Neuron (in vitro differentiated cells): ENCODE measurements around the gene DNAJC21.

Experiments
- H2AFZ ChIP-seq: one replicate; pipeline ENCODE4 v1.6.1; 2013; ENCODE audit warnings: low read depth, mild to moderate bottlenecking, inconsistent platforms, low read length, moderate library complexity
- H3K27me3 ChIP-seq: one replicate; pipeline ENCODE4 v1.6.1; 2013; ENCODE audit warnings: low read length; ENCODE audit not compliant: insufficient read depth
- H3K36me3 ChIP-seq: one replicate; pipeline ENCODE4 v1.6.1; 2013; ENCODE audit warnings: low read length; ENCODE audit not compliant: insufficient read depth
- H3K4me1 ChIP-seq: one replicate; pipeline ENCODE4 v1.6.1; 2013; ENCODE audit warnings: low read length; ENCODE audit not compliant: insufficient read depth
- H3K4me3 ChIP-seq: 2 replicates; pipeline ENCODE4 v1.5.1; 2013; ENCODE audit warnings: mild to moderate bottlenecking, low read length, moderate library complexity
- H3K9me3 ChIP-seq: one replicate; pipeline ENCODE4 v1.6.1; 2013; ENCODE audit warnings: low read length

Gene DNAJC21

DNA sequence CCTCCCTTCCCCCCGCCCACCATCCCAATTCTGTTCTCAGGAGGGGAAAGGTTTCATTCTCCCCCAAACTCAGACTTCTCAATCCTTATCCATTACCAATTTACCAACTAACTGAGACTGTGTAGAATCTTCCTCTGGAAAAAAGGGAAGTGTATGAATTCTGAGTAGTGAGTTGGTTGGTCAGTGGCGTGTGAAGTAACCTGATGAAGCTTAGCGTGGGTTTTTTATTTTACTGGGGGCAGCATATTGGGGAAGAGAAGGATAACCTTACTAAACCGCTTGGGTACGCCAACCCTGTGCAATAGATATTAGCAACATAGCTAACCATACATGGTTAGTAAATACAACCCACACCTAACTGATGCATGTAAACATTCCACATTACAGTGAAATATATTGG, 1.1 kb upstream of the DNAJC21 start:
- Histone ChIP-seq H3K4me1 (peaks cover 15% of the 10 kb centered on the region), H3K4me3 (peak overlapping the region; percentile 95), H3K9me3 (no peaks in the 10 kb centered on the region), H2AFZ (peak overlapping the region; percentile 43), H3K36me3 (peaks cover 36% of the 10 kb centered on the region), H3K27me3 (no peaks in the 10 kb centered on the region)

- Histone ChIP-seq H3K4me3 (peak overlapping the region; percentile 95), H3K27me3 (no peaks in the 10 kb centered on the region), H3K9me3 (no peaks in the 10 kb centered on the region), H2AFZ (peak overlapping the region; percentile 77), H3K4me1 (peaks cover 15% of the 10 kb centered on the region), H3K36me3 (peaks cover 26% of the 10 kb centered on the region)
These were observed 532 bp downstream of the DNAJC21 start for GRCh38 chr5:34929720-34930461.

DNA sequence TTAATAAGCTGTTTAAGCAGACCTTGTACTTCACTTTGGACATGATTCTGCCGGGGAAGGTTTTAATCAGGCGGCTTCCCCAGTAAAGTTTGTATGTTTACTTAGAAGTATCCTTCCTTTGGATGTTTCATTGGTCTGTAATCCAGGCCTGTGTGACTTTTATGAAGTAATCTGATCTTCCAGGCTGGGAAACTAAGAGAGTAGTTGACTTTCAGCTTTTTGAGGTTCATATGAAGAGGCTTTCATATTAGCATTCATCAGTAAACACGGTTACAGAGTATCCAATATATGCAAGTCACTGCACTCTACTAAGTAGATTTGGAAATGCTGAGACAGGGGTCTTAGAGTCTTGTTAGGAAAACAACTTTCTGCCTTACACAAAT, 1.1 kb downstream of the DNAJC21 start:
- Histone ChIP-seq H3K4me3 (peak overlapping the region; percentile 95), H3K36me3 (peaks cover 21% of the 10 kb centered on the region), H2AFZ (peak overlapping the region; percentile 77), H3K27me3 (no peaks in the 10 kb centered on the region), H3K4me1 (peaks cover 15% of the 10 kb centered on the region), H3K9me3 (no peaks in the 10 kb centered on the region)

DNA sequence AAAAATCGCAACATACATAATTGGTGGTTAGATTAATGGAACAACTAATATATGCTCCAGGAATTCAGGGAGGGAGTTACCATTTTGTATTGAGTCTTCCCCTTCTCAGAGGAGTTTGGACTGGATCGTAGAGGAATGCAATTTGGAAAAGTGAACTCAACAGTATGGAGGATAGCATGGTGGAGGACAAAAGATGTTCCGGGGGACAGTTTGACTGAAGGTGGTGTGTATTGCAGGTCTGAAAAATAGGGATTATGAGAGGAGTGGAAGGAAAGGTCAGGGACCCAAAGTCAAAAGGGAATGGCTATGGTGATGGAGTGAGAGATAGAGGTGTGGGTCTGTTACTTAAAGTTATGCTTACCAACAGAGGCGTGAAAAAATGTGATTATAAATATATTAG, 1.5 kb downstream of the DNAJC21 start:
- H3K9me3 ChIP-seq, result no peaks in the 10 kb centered on the region
- peaks cover 15% of the 10 kb centered on the region for H3K4me1 ChIP-seq
- no peaks in the 10 kb centered on the region for H3K27me3 ChIP-seq
- peak overlapping the region; percentile 77 for H2AFZ ChIP-seq
- peaks cover 22% of the 10 kb centered on the region for H3K36me3 ChIP-seq
- H3K4me3 ChIP-seq, result peak overlapping the region; percentile 95

DNA sequence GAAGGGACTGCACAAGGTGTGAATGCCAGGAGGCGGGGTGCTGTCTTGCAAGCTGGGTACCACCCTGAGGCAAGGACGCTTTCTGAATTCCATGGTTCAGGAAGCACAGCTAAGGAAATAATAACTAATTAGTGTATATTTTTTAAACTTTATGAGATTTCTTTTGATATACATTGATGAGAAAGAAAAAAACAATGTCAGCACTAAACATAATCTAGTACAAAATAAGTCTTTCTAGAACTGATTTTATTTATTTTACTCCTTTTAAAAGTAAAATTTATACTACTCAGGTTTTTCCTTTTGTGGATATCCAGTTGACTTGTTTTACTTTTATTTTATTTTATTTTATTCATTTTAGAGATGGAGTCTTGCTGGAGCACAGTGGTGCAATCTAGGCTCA, 3.6 kb downstream of the DNAJC21 start:
- Histone ChIP-seq H3K9me3 (no peaks in the 10 kb centered on the region), H3K36me3 (peaks cover 28% of the 10 kb centered on the region), H3K27me3 (no peaks in the 10 kb centered on the region), H2AFZ (no peak overlapping the region), H3K4me1 (peaks cover 15% of the 10 kb centered on the region), H3K4me3 (no peak overlapping the region)

DNA sequence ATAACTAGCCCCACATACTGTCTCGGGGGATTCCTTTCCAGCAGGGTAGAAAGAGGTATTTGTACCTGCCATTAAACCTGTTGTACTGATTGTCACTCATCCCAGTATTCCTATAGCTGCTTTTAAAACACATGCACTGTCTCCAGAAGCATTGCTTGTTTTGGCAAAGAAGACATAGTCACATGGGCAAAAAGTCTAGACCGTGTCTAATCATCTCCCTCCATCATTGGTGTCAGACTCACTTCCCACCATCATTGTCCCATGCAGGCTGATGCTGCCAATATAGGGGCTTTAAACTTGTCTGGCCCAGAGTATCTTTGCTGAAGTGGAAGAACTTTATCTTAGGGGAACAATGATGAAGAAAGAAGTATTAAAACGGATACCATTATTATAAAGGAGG, 12.6 kb downstream of the DNAJC21 start:
- H3K9me3 ChIP-seq, result no peaks in the 10 kb centered on the region
- H2AFZ ChIP-seq, result no peak overlapping the region
- no peaks in the 10 kb centered on the region for H3K27me3 ChIP-seq
- no peaks in the 10 kb centered on the region for H3K4me1 ChIP-seq
- no peak overlapping the region for H3K4me3 ChIP-seq
- H3K36me3 ChIP-seq, result peaks cover 68% of the 10 kb centered on the region

- Histone ChIP-seq H3K4me1 (no peaks in the 10 kb centered on the region), H3K4me3 (no peak overlapping the region), H2AFZ (no peak overlapping the region), H3K36me3 (peaks cover 57% of the 10 kb centered on the region), H3K9me3 (no peaks in the 10 kb centered on the region), H3K27me3 (no peaks in the 10 kb centered on the region)
These were observed 14.7 kb downstream of the DNAJC21 start for GRCh38 chr5:34944044-34944443.

GRCh38 chr5:34944460-34945047, 15.2 kb downstream of the DNAJC21 start:
- H3K4me1 ChIP-seq, result no peaks in the 10 kb centered on the region
- no peak overlapping the region for H2AFZ ChIP-seq
- H3K27me3 ChIP-seq, result no peaks in the 10 kb centered on the region
- H3K4me3 ChIP-seq, result no peak overlapping the region
- H3K36me3 ChIP-seq, result peaks cover 61% of the 10 kb centered on the region
- no peaks in the 10 kb centered on the region for H3K9me3 ChIP-seq

- Histone ChIP-seq H3K36me3 (peaks cover 25% of the 10 kb centered on the region), H2AFZ (no peak overlapping the region), H3K4me1 (peaks cover 2% of the 10 kb centered on the region), H3K27me3 (no peaks in the 10 kb centered on the region), H3K4me3 (no peak overlapping the region), H3K9me3 (no peaks in the 10 kb centered on the region)
These were observed 28.0 kb downstream of the DNAJC21 start for GRCh38 chr5:34957321-34957720.

GRCh38 chr5:34957857-34958690, 28.7 kb downstream of the DNAJC21 start:
- Histone ChIP-seq H3K9me3 (no peaks in the 10 kb centered on the region), H3K4me1 (peaks cover 2% of the 10 kb centered on the region), H3K27me3 (no peaks in the 10 kb centered on the region), H2AFZ (no peak overlapping the region), H3K4me3 (no peak overlapping the region), H3K36me3 (peaks cover 20% of the 10 kb centered on the region)

DNA sequence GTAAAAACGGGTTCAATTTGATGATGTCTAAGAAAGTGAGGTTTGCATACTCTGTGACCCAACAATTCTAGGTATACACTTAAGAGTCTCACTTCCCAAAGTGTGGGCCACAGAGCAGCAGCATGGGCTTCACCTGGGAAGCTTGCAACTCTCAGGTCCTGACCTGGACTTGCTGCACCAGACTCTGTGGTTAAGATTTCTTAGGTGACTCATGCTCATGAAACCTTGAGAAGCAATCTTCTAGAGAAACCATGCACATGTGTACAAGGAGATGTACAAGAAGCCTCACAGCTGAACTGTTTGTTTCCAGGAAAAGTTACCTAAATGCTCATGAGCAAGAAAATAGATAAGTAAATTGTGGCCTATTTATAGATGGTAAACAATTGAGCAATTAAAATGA, 30.0 kb downstream of the DNAJC21 start:
- Histone ChIP-seq H3K27me3 (no peaks in the 10 kb centered on the region), H3K4me1 (peaks cover 2% of the 10 kb centered on the region), H3K36me3 (peaks cover 10% of the 10 kb centered on the region), H3K9me3 (no peaks in the 10 kb centered on the region), H2AFZ (no peak overlapping the region), H3K4me3 (no peak overlapping the region)

- Histone ChIP-seq H2AFZ (no peak overlapping the region), H3K27me3 (no peaks in the 10 kb centered on the region), H3K36me3 (no peaks in the 10 kb centered on the region), H3K4me1 (no peaks in the 10 kb centered on the region), H3K4me3 (no peak overlapping the region), H3K9me3 (peaks cover 3% of the 10 kb centered on the region)
These were observed 38.2 kb downstream of the DNAJC21 start for GRCh38 chr5:34967540-34967939.

DNA sequence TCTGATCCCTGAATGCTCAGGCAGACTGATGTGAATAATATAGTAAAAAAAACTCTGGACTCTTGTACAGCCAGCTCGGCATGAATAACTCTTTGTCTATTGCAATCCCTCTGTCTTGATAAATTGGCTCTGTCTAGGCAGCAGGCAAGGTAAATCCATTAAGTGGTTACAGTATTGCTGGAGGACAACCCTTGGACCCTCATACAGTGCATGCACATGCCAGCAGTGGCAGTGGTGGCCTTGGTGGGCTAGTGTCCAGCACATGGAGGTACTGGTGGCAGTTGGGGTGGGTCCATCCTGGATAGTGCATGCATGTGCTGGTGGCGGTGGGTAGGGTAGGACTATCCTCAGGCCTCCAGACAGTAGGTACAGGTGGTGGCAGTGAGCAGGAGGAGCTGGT, 38.9 kb downstream of the DNAJC21 start:
- no peak overlapping the region for H3K4me3 ChIP-seq
- H3K27me3 ChIP-seq, result no peaks in the 10 kb centered on the region
- H2AFZ ChIP-seq, result no peak overlapping the region

More for the DNA sequence above, 38.9 kb downstream of the DNAJC21 start:
- no peaks in the 10 kb centered on the region for H3K36me3 ChIP-seq
- H3K4me1 ChIP-seq, result no peaks in the 10 kb centered on the region
- peaks cover 3% of the 10 kb centered on the region for H3K9me3 ChIP-seq
